Panc1 (cell line): ENCODE results near the gene EHD4. TPM values are rescaled to one million over a fixed set of nuclear protein-coding genes. Genes with fewer than 3 reads are reported as not detected.

Source experiments
- ATAC-seq: fragments of 200-7000 bp; cut with Tn5 transposase; 2 replicates; pipeline ENCODE4 v1.9.1; 2020; ENCODE audit warnings: mild to moderate bottlenecking, moderate library complexity
- BruUV-seq: library from RNA; stranded (reverse); fragments of 400-500 nt; replicated peaks from 2 replicates; lab custom pipeline; 2021; lab: Mats Ljungman, UMichigan
- CTCF ChIA-PET: fragments of 300-600 bp; sonication (Branson Sonifier 250); formaldehyde crosslinking; loops from one replicate; lab custom pipeline; 2022; ENCODE audit warnings: antibody characterized with exemption; lab: Charles Lee
- POLR2A ChIA-PET: fragments of 300-600 bp; sonication (Branson Sonifier 250); formaldehyde crosslinking; loops from one replicate; lab custom pipeline; 2022; ENCODE audit warnings: antibody characterized with exemption; lab: Charles Lee
- DNase-seq: peaks from one replicate; pipeline ENCODE4 v3.0.0-alpha.2; 2010; ENCODE audit warnings: low read depth, low spot score
- H3K27ac ChIP-seq: 2 replicates; pipeline ENCODE4 v1.5.1; 2011; ENCODE audit warnings: mild to moderate bottlenecking, low read length, inconsistent platforms
- H3K27me3 ChIP-seq: fragments of 200-500 bp; sonication (Bioruptor generic); 2 replicates; pipeline ENCODE4 v1.6.0; 2014; ENCODE audit warnings: low read length, inconsistent platforms; ENCODE audit not compliant: control insufficient read depth, insufficient read depth
- H3K36me3 ChIP-seq: fragments of 200-500 bp; sonication (Bioruptor generic); 2 replicates; pipeline ENCODE4 v1.5.1; 2014; ENCODE audit warnings: inconsistent platforms, mild to moderate bottlenecking, low read length, moderate library complexity; ENCODE audit not compliant: control insufficient read depth, insufficient read depth
- H3K4me1 ChIP-seq: 2 replicates; pipeline ENCODE4 v1.5.1; 2011; ENCODE audit warnings: inconsistent platforms, mild to moderate bottlenecking, low read length, moderate library complexity; ENCODE audit not compliant: control insufficient read depth, insufficient read depth
- H3K4me3 ChIP-seq, 2 experiments: 2 replicates each; pipeline ENCODE4 v1.5.1; 2011 to 2012; ENCODE audit warnings: low read depth in 2 of 2, low read length in 2 of 2, mild to moderate bottlenecking in 2 of 2, inconsistent platforms in 1 of 2, moderate library complexity in 1 of 2
- H3K9me3 ChIP-seq: fragments of 200-500 bp; sonication (Bioruptor generic); 2 replicates; pipeline ENCODE4 v1.5.1; 2014; ENCODE audit warnings: low read depth, mild to moderate bottlenecking, inconsistent platforms, low read length, moderate library complexity; ENCODE audit not compliant: control insufficient read depth, insufficient read depth
- CTCF ChIP-seq: fragments of 450-650 bp; IDR thresholded peaks from 2 replicates; pipeline ENCODE4 v1.5.1; 2017; ENCODE audit warnings: mild to moderate bottlenecking
- POLR2AphosphoS5 ChIP-seq: IDR thresholded peaks from 2 replicates; pipeline ENCODE4 v1.6.1; 2012; ENCODE audit warnings: mild to moderate bottlenecking, low read depth, low read length, moderate library complexity
- REST ChIP-seq, 2 experiments: IDR thresholded peaks; 2 replicates each; pipeline ENCODE4 v1.6.1; 2011 to 2012; ENCODE audit warnings: low read depth in 2 of 2, control low read depth in 1 of 2, low read length in 1 of 2, mild to moderate bottlenecking in 1 of 2, moderate library complexity in 1 of 2; ENCODE audit not compliant: insufficient read depth in 1 of 2
- SIN3A ChIP-seq: IDR thresholded peaks from 2 replicates; pipeline ENCODE4 v1.6.1; 2012; ENCODE audit warnings: low read depth, mild to moderate bottlenecking, low read length, moderate library complexity, borderline replicate concordance; ENCODE audit not compliant: insufficient read depth
- TCF7L2 ChIP-seq: IDR thresholded peaks from 2 replicates; pipeline ENCODE4 v1.6.1; 2011; ENCODE audit warnings: mild to moderate bottlenecking, low read depth, low read length, inconsistent platforms
- in situ Hi-C: cut with HindIII; loops from 2 replicates; pipeline ENCODE4 v1.10.0; 2016; ENCODE audit warnings: low sequenced_read_pairs, low pct_unique_long_range_greater_than_20kb
- intact Hi-C: fragments of 100-400 bp; cut with micrococcal nuclease; formaldehyde crosslinking; loops from one replicate; pipeline ENCODE4 v1.10.0; 2022; ENCODE audit not compliant: unreplicated experiment
- total RNA-seq: library from RNA; stranded (reverse); gene quantifications from one replicate; pipeline ENCODE4 v1.2.1, GENCODE V29; 2021; ENCODE audit not compliant: unreplicated experiment

EHD4 gene
- total RNA-seq, 1 experiment from 2014 or later: 43.2 TPM

- ChIA-PET CTCF (no interaction called here), POLR2A (no interaction called here)
- Histone ChIP-seq H3K4me1 (peaks cover 69% of the 10 kb centered on the region), H3K27ac (peak overlapping the region; percentile 91), H3K4me3 (no peak overlapping the region), H3K9me3 (no peaks in the 10 kb centered on the region), H3K36me3 (no peaks in the 10 kb centered on the region), H3K27me3 (no peaks in the 10 kb centered on the region)
- TF ChIP-seq REST (IDR thresholded peaks at IDR 0.05; ENCODE audit: insufficient read depth in 1 of 2, low read depth in 2 of 2, low read length in 1 of 2) (no peak), POLR2AphosphoS5 (no peak), TCF7L2 (no peak)
- in situ Hi-C loops: no loop called here
- no peak for ATAC-seq
- intact Hi-C loops: no loop called here
- BruUV-seq: no TSS peak
- DNase-seq: no peak
These were observed 39.0 kb downstream of the EHD4 start for GRCh38 chr15:41933326-41933725.

GRCh38 chr15:41932511-41933289 lies 39.7 kb downstream of the EHD4 start:
- Histone ChIP-seq H3K4me3 (no peak overlapping the region), H3K27me3 (no peaks in the 10 kb centered on the region), H3K9me3 (no peaks in the 10 kb centered on the region), H3K27ac (peak overlapping the region; percentile 91), H3K4me1 (peaks cover 76% of the 10 kb centered on the region), H3K36me3 (no peaks in the 10 kb centered on the region)
- intact Hi-C loops (no loop called here), in situ Hi-C loops (no loop called here)
- TF ChIP-seq REST (IDR thresholded peaks at IDR 0.05; ENCODE audit: insufficient read depth in 1 of 2, low read depth in 2 of 2, low read length in 1 of 2): no peak
- POLR2A ChIA-PET: no interaction called here
- CTCF ChIA-PET: no interaction called here
- DNase-seq (no peak), ATAC-seq (no peak)
- no TSS peak for BruUV-seq

- DNase-seq: no peak
- ChIA-PET CTCF (no interaction called here), POLR2A (interaction anchor here (0.7 kb wide), 1 partner anchor 94 kb away, joined by 3 read pairs; the partner anchor contains the start of gene PLA2G4B)
- no peaks in the 10 kb centered on the region for H3K27me3 ChIP-seq
- H3K9me3 ChIP-seq: no peaks in the 10 kb centered on the region
- in situ Hi-C loops: no loop called here
- intact Hi-C loops: no loop called here
- peaks cover 82% of the 10 kb centered on the region for H3K4me1 ChIP-seq
- no peak overlapping the region for H3K4me3 ChIP-seq
- H3K27ac ChIP-seq: peak overlapping the region; percentile 91
- TF ChIP-seq CTCF (no peak), TCF7L2 (no peak), POLR2AphosphoS5 (no peak), SIN3A (no peak), REST (IDR thresholded peaks at IDR 0.05; ENCODE audit: insufficient read depth in 1 of 2, low read depth in 2 of 2, low read length in 1 of 2) (no peak)
- BruUV-seq: no TSS peak
- no peaks in the 10 kb centered on the region for H3K36me3 ChIP-seq
- no peak for ATAC-seq
These were observed 40.3 kb downstream of the EHD4 start for GRCh38 chr15:41932101-41932500.
